Measurements from ENCODE around the gene VWA5B1. TPM values are rescaled to one million over a fixed set of nuclear protein-coding genes. Genes with fewer than 3 reads are reported as not detected.

The VWA5B1 gene
- total RNA-seq, 1 donor from 2014 or later = 1.9 TPM

GRCh38 chr1:20336105-20336605, 45.5 kb downstream of the VWA5B1 start:
- H3K27me3 Mint-ChIP-seq = peaks cover 34% of the 10 kb centered on the region
- no peak for DNase-seq (ENCODE audit: extremely low spot score, unreplicated experiment)
- no peaks in the 10 kb centered on the region for H3K36me3 Mint-ChIP-seq
- H3K9me3 Mint-ChIP-seq = no peaks in the 10 kb centered on the region
- TF ChIP-seq CTCF (conservative IDR thresholded peaks at IDR 0.05) = no peak
- no peak overlapping the region for H3K4me3 Mint-ChIP-seq
- no peaks in the 10 kb centered on the region for H3K4me1 Mint-ChIP-seq (ENCODE audit: unreplicated experiment)
- no peak overlapping the region for H3K27ac Mint-ChIP-seq

DNA sequence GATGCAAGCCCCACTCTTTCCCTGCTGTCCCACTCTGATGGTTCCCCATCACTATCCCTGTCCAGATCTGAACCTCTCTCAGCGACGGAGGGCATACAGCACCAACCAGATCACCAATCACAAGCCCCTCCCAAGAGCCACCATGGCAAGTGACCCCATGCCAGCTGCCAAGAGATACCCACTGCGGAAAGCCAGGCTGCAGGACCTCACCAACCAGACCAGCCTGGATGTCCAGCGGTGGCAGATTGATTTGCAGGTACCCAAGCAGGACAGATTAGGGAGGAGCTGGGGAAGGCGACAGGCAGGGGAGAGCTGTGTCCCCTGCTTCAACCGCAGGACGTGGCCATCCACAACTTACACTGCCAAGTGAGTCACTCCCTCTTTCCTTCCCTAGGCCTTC, 46.9 kb downstream of the VWA5B1 start:
- Mint-ChIP-seq H3K27me3 (peaks cover 44% of the 10 kb centered on the region), H3K4me3 (no peak overlapping the region), H3K4me1 (ENCODE audit: unreplicated experiment) (no peaks in the 10 kb centered on the region), H3K36me3 (no peaks in the 10 kb centered on the region), H3K27ac (no peak overlapping the region), H3K9me3 (no peaks in the 10 kb centered on the region)
- no peak for DNase-seq (ENCODE audit: extremely low spot score, unreplicated experiment)
- no peak for TF ChIP-seq CTCF (conservative IDR thresholded peaks at IDR 0.05)

DNA sequence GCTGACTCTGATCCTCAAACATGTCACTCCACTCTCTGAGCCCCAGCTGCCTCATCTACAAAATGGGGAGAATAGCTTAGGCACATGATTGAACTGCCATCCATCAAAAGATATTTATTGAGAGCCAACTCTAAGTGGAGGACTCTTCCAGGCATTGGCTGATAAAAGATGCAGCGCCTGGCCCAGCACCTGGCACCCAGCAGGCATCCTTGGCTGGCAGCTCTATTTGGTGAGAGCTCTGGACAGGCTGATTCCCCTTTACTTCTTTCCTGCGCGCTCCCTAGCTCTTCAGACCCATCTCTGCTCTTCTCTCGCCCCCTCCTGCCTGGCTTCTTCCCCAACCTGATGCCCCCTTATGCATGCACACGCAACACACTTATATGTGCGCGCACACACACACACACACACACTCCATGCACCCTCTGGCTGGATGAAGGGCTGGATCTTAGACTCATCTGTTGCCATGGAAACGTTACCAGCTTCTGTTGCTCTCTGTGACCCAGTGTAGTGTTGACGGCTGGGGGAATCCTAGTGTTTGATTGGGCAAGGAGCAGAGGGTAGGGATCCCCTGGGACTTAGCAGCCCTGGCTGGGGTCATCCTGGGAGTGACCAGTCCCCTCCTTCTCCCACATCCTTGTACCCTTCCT, 49.3 kb downstream of the VWA5B1 start:
- H3K9me3 Mint-ChIP-seq = no peaks in the 10 kb centered on the region
- DNase-seq (ENCODE audit: extremely low spot score, unreplicated experiment) = no peak
- no peaks in the 10 kb centered on the region for H3K36me3 Mint-ChIP-seq
- peaks cover 4% of the 10 kb centered on the region for H3K4me1 Mint-ChIP-seq (ENCODE audit: unreplicated experiment)
- no peak for TF ChIP-seq CTCF (conservative IDR thresholded peaks at IDR 0.05)
- peaks cover 46% of the 10 kb centered on the region for H3K27me3 Mint-ChIP-seq
- H3K4me3 Mint-ChIP-seq = no peak overlapping the region
- H3K27ac Mint-ChIP-seq = no peak overlapping the region

GRCh38 chr1:20342294-20343148, 51.8 kb downstream of the VWA5B1 start:
- Mint-ChIP-seq H3K27ac (no peak overlapping the region), H3K36me3 (no peaks in the 10 kb centered on the region), H3K4me3 (no peak overlapping the region), H3K9me3 (no peaks in the 10 kb centered on the region), H3K27me3 (peaks cover 34% of the 10 kb centered on the region), H3K4me1 (ENCODE audit: unreplicated experiment) (peaks cover 4% of the 10 kb centered on the region)
- TF ChIP-seq CTCF (conservative IDR thresholded peaks at IDR 0.05) = no peak
- DNase-seq (ENCODE audit: extremely low spot score, unreplicated experiment) = no peak

- Mint-ChIP-seq H3K4me1 (ENCODE audit: unreplicated experiment) (peaks cover 4% of the 10 kb centered on the region), H3K27ac (no peak overlapping the region), H3K9me3 (no peaks in the 10 kb centered on the region), H3K4me3 (peak overlapping the region; percentile 68), H3K36me3 (no peaks in the 10 kb centered on the region), H3K27me3 (peaks cover 28% of the 10 kb centered on the region)
- TF ChIP-seq CTCF (conservative IDR thresholded peaks at IDR 0.05) = no peak
- no peak for DNase-seq (ENCODE audit: extremely low spot score, unreplicated experiment)
These were observed 52.7 kb downstream of the VWA5B1 start for GRCh38 chr1:20343149-20343937.

Data from type B pancreatic cell (in vitro differentiated cells).